OCI-LY1 (cell line): ENCODE measurements around the gene NLE1.
A peak's percentile ranks its signal among the peaks of the same experiment; 100 is the strongest.

Experiments used
- H2AFZ ChIP-seq: fragments of 200-600 bp; sonication (generic), shearing (Covaris generic); 2 replicates; pipeline ENCODE4 v1.6.0; 2014; ENCODE audit warnings: antibody characterized with exemption, mild to moderate bottlenecking, low read length
- H3F3A ChIP-seq: fragments of 200-600 bp; sonication (generic), shearing (Covaris generic); 2 replicates; pipeline ENCODE4 v1.6.0; 2014; ENCODE audit warnings: mild to moderate bottlenecking, antibody characterized with exemption, low read length, moderate library complexity; ENCODE audit not compliant: insufficient read depth
- H3K27ac ChIP-seq: fragments of 200-600 bp; sonication (generic); 2 replicates; pipeline ENCODE4 v1.5.1; 2014; ENCODE audit warnings: low read length, mixed run types, mild to moderate bottlenecking, low read depth; ENCODE audit not compliant: poor library complexity, severe bottlenecking
- H3K27me3 ChIP-seq: fragments of 200-600 bp; sonication (generic); 2 replicates; pipeline ENCODE4 v1.6.0; 2014; ENCODE audit warnings: antibody characterized with exemption, mild to moderate bottlenecking, low read length, moderate library complexity; ENCODE audit not compliant: insufficient read depth
- H3K36me3 ChIP-seq: fragments of 200-600 bp; sonication (generic); 2 replicates; pipeline ENCODE4 v1.6.1; 2014; ENCODE audit warnings: mild to moderate bottlenecking, antibody characterized with exemption, low read length, moderate library complexity, mixed read lengths; ENCODE audit not compliant: insufficient read depth
- H3K4me1 ChIP-seq: fragments of 200-600 bp; sonication (generic); 2 replicates; pipeline ENCODE4 v1.5.1; 2014; ENCODE audit warnings: mild to moderate bottlenecking, low read length, moderate library complexity; ENCODE audit not compliant: insufficient read depth, severe bottlenecking
- H3K4me2 ChIP-seq: fragments of 200-600 bp; sonication (generic), shearing (Covaris generic); 2 replicates; pipeline ENCODE4 v1.6.1; 2014; ENCODE audit warnings: low read length
- H3K4me3 ChIP-seq: fragments of 200-600 bp; sonication (generic); 2 replicates; pipeline ENCODE4 v1.5.1; 2014; ENCODE audit warnings: low read length, low read depth, mild to moderate bottlenecking, mixed read lengths; ENCODE audit not compliant: poor library complexity, severe bottlenecking
- H3K79me2 ChIP-seq: fragments of 200-600 bp; shearing (Covaris generic); 2 replicates; pipeline ENCODE4 v1.6.1; 2016; ENCODE audit warnings: mixed run types, low read length, mixed read lengths; ENCODE audit not compliant: insufficient read depth
- H3K9ac ChIP-seq: fragments of 200-600 bp; sonication (generic), shearing (Covaris generic); 2 replicates; pipeline ENCODE4 v1.6.1; 2014; ENCODE audit warnings: mild to moderate bottlenecking, low read length, mixed read lengths
- H3K9me2 ChIP-seq: fragments of 200-600 bp; sonication (generic), shearing (Covaris generic); 2 replicates; pipeline ENCODE4 v1.6.1; 2014; ENCODE audit warnings: low read depth, mild to moderate bottlenecking, low read length, mixed read lengths
- H3K9me3 ChIP-seq: fragments of 200-600 bp; shearing (Covaris generic); 2 replicates; pipeline ENCODE4 v1.6.1; 2014; ENCODE audit warnings: low read length, mixed read lengths
- H4K20me1 ChIP-seq: fragments of 200-600 bp; sonication (generic), shearing (Covaris generic); 2 replicates; pipeline ENCODE4 v1.6.0; 2016; ENCODE audit warnings: mild to moderate bottlenecking, low read length; ENCODE audit not compliant: insufficient read depth
- EZH2 ChIP-seq: fragments of 200-600 bp; sonication (generic), shearing (Covaris generic); IDR thresholded peaks from 2 replicates; pipeline ENCODE4 v1.8.0; 2017; ENCODE audit warnings: borderline replicate concordance, mixed run types, mild to moderate bottlenecking, antibody characterized with exemption, low read length, moderate library complexity, mixed read lengths
- TF ChIP-seq, protein P1 (sequence below): fragments of 200-600 bp; sonication (generic), shearing (Covaris generic); IDR thresholded peaks from 2 replicates; pipeline ENCODE4 v1.5.1; 2017; ENCODE audit warnings: mild to moderate bottlenecking, antibody characterized with exemption, low read length, moderate library complexity, mixed read lengths

The NLE1 gene

DNA sequence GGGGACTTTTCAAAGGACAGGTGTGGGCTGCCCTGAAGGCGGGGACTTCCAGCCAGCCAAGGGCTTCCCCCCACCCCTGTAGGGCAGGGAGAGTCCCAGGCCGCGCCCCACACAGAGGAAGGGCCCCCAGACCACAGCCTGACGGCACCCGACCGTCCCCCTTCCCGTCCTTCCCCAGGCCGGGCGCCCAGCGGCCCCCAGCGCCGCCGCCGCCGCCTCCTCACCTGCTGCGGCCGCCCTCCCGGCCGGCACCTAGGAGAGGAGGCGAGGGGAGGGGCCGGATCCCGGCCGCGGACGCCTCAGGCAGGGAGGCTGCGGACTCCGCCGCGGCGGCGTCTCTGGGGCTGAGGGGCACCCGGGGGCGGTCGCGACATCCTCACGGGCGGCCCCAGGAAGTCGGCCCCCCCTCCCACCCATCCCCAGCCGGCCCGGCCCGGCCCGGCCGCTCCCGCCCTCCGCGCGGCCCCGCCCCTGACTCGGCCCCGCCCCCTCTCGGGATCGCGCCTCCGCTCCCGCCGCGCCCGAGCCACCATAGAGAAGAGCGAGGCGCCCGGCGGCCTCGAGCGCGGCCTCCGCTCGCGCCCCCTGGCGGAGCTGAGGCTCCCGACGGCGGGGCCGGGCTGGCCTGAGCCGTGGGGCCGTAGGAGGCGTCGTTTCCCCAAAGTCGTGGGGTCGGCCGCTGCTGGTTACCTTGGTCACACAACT, 53.1 kb downstream of the NLE1 start:
- Histone ChIP-seq H3K9ac (peak overlapping the region; percentile 90), H3K27ac (no peak overlapping the region)

DNA sequence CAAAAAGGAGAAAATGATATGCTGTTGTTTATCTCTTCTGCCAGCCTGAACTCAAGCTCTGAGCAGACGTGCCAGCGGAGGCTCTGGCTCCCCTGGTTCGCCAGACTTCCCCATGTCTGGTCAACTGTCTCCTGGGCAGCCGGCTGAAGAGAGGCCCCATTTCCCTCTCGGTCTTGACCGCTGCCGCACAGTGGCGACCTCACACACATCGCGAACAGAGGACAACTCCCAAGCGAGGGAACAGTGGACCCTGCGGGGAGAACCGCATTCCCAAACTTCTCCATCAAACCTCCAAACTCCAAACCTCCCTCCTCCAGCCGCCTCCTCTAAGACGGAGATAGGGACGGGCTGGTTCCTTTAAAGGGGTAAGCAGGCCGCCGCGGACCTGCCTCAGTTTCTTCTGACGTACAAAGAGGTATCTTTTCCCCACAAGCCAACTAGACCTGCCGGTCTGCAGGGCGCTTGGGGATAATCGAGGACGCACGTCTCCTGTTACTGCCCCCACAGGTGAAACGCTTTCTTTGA, 53.7 kb downstream of the NLE1 start:
- Histone ChIP-seq H3K9me2 (no peaks in the 10 kb centered on the region), H3K9me3 (no peaks in the 10 kb centered on the region), H3K27me3 (no peaks in the 10 kb centered on the region), H3K27ac (no peak overlapping the region), H2AFZ (peak overlapping the region; percentile 62; the same call in 1 of the 2 replicates), H4K20me1 (no peaks in the 10 kb centered on the region), H3K4me3 (peak overlapping the region; percentile 91), H3K4me1 (peaks cover 20% of the 10 kb centered on the region), H3K36me3 (no peaks in the 10 kb centered on the region), H3K4me2 (peak overlapping the region; percentile 88), H3F3A (no peaks in the 10 kb centered on the region), H3K9ac (peak overlapping the region; percentile 90), H3K79me2 (no peaks in the 10 kb centered on the region)
- no peak for TF ChIP-seq EZH2
- TF ChIP-seq, protein P1, sequence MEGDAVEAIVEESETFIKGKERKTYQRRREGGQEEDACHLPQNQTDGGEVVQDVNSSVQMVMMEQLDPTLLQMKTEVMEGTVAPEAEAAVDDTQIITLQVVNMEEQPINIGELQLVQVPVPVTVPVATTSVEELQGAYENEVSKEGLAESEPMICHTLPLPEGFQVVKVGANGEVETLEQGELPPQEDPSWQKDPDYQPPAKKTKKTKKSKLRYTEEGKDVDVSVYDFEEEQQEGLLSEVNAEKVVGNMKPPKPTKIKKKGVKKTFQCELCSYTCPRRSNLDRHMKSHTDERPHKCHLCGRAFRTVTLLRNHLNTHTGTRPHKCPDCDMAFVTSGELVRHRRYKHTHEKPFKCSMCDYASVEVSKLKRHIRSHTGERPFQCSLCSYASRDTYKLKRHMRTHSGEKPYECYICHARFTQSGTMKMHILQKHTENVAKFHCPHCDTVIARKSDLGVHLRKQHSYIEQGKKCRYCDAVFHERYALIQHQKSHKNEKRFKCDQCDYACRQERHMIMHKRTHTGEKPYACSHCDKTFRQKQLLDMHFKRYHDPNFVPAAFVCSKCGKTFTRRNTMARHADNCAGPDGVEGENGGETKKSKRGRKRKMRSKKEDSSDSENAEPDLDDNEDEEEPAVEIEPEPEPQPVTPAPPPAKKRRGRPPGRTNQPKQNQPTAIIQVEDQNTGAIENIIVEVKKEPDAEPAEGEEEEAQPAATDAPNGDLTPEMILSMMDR = peak; percentile 25; the same call in 1 of the 2 replicates

More for the DNA sequence above, 53.1 kb downstream of the NLE1 start:
- Histone ChIP-seq H2AFZ (peak overlapping the region; percentile 62), H3K79me2 (no peaks in the 10 kb centered on the region), H3K9me3 (no peaks in the 10 kb centered on the region), H3K4me2 (peak overlapping the region; percentile 88), H3K36me3 (no peaks in the 10 kb centered on the region; the same call in 1 of the 2 replicates), H4K20me1 (no peaks in the 10 kb centered on the region), H3K9me2 (no peaks in the 10 kb centered on the region), H3K4me3 (peak overlapping the region; percentile 91), H3K27me3 (no peaks in the 10 kb centered on the region), H3F3A (no peaks in the 10 kb centered on the region), H3K4me1 (peaks cover 20% of the 10 kb centered on the region)
- TF ChIP-seq, protein P1 = peak; percentile 70
- TF ChIP-seq EZH2 = no peak

DNA sequence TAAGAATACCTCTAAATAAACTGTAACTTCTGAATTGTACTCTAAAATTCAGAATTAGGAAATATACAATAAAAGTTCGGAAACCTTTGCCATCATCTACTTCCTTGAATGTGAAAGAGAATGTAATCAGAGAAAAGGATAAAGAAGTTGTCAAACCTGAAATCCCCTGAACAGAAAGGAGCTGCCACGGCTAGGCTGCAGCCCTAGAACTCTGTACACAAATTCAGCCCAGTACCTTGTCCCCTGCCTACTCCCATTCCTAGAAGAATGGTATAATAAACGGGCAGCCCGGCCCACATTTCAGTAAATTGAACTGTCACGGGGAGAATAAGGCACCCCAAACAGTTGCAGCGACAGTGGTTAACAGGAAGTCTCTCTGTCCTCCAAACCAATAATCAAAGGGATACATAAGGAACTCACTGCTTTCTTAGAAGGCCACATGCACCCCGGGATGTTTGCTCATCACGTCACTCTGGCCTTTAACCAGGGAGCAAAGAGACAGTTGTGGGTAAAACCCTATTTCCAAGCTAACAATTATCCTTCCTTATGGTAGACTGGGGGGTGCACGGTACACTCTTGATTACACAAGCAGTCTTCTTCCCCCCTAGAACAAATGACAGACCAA, 54.3 kb downstream of the NLE1 start:
- Histone ChIP-seq H2AFZ (no peak overlapping the region), H3K9me3 (no peaks in the 10 kb centered on the region), H3K4me1 (peaks cover 20% of the 10 kb centered on the region), H3K4me2 (peak overlapping the region; percentile 88), H3K9me2 (no peaks in the 10 kb centered on the region), H3K79me2 (no peaks in the 10 kb centered on the region), H3K27ac (no peak overlapping the region), H3K36me3 (no peaks in the 10 kb centered on the region), H3K27me3 (no peaks in the 10 kb centered on the region), H4K20me1 (no peaks in the 10 kb centered on the region), H3K9ac (peak overlapping the region; percentile 90; the same call in 1 of the 2 replicates), H3F3A (no peaks in the 10 kb centered on the region), H3K4me3 (peak overlapping the region; percentile 91)
- no peak for TF ChIP-seq EZH2
- TF ChIP-seq, protein P1 = no peak
